HG02870 (cell line): ENCODE measurements around the gene DUSP16.

Source experiments
- ATAC-seq: cut with Tn5 transposase; IDR thresholded peaks from one replicate; pipeline ENCODE4 v1.9.1; 2021; ENCODE audit warnings: mild to moderate bottlenecking, moderate library complexity; ENCODE audit not compliant: unreplicated experiment

The DUSP16 gene

DNA sequence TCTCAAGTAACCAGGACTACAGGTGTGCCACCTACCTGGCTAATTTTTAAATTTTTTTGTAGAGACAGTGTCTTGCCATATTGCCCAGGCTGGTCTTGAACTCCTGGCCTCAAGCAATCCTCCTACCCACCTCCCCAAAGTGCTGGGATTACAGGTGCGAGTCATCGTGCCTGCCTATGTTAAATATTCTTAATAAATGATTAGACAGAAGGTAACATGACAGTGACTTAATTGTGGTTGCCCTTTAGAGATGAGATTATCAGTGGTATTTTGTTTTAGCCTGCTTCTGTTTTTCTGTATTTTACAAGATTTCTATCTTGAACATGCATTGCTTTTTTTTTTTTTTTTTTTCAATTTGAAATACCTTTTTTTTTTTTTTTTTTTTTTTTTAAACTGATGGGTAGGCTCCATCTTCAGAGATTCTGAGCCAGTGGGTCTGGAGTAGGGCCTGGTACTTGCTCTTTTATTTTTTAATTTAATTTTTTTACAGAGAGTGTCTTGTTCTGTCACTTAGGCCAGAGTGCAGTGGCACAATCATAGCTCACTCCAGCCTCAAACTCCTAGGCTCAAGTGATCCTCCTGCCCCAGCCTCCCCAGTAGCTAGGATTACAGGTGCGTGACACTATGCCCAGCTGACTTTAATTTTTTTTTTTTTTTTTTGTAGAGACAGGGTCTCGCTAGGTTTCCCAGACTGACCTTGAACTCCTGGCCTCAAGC is 117.3 kb downstream of the DUSP16 start:
- no peak for ATAC-seq

DNA sequence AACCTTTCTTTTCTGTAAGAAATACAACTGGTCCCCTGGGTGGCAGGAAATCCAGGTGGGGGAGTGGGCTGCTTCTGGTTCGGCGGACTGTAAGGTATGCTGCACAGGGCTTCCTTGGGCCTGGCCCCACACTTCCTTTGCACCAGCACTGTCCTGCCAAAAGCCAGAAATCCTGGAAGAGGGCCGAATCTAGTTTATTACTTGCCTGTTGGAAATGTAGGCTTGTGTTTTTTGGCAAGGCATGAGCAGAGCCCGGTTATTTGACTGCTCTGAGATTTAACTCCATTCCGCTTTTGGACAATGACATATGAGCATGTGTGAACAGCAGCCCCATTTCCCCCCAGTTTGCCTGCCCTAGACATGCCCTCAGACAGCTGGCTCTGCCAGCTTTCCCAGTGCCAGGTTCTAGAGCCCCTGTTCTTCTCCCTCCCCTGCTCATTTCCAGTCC is 119.2 kb downstream of the DUSP16 start:
- ATAC-seq: no peak

DNA sequence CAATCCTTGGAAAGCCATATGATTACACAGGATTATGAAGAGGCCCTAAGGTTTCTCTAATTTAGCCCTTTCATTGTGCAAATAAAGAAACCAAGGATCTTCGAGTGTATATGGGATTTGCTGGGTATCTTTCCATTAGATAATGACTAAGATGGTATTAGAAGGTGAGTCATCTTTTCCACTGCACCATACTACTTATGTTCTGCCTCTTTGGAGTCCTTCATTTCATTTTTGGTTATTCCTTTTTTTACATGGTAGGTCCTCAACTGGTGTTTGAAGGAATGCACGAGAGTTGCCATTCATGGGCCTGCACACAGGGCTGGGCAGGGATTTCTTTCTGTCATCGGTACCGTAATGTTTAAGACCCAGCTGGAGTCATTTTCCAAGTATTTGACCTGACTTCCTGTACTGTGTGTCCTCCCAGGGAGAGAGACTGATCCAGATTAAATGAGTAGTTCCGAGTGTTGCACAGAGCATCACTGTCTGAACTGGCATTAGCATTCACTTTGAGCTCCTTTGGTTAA is 120.1 kb downstream of the DUSP16 start:
- no peak for ATAC-seq

DNA sequence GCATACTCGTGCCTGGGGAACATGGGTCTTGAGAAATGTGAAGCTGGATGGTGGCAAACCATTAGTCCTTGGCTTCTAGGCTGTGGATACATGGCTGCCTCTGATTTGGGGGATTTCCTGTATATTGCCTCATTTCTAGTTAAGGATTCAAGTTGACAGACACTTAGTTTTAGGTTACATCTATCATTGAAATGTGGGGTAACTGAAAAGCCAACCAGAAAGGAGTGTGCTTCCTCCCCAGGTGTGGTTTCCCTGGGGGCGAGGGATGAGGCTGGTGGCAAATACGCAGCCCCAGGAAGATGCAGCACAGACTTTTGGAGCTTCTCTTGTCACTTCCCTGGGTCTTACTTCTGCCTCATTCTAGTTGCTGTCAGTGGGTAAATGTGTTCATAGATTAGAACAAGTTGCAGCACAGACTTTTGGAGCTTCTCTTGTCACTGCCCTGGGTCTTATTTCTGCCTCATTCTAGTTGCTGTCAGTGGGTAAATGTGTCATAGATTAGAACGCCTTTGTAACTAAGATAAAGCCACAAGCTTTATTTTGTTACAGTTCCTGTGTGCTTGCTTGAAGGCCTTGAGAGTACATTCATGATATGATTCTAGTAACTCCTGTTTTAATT is 120.7 kb downstream of the DUSP16 start:
- ATAC-seq: no peak

DNA sequence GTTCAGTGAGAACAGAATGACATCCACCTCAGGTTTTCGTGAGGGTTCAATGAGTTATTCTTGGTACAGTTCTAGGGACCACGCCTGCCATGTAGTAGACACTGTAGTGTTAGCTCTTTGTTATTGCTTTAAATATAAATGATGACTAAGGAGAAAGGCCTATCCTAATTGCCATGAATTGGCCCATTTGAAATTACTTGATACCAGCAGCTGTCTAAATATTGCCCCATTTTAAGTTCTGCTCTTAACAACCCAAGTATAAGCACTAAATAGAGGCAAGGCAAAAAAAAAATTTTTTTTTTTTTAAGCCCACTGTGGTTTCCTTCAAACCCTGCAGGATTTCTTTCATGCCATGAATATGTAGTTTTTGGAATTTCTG is 121.2 kb downstream of the DUSP16 start:
- no peak for ATAC-seq

DNA sequence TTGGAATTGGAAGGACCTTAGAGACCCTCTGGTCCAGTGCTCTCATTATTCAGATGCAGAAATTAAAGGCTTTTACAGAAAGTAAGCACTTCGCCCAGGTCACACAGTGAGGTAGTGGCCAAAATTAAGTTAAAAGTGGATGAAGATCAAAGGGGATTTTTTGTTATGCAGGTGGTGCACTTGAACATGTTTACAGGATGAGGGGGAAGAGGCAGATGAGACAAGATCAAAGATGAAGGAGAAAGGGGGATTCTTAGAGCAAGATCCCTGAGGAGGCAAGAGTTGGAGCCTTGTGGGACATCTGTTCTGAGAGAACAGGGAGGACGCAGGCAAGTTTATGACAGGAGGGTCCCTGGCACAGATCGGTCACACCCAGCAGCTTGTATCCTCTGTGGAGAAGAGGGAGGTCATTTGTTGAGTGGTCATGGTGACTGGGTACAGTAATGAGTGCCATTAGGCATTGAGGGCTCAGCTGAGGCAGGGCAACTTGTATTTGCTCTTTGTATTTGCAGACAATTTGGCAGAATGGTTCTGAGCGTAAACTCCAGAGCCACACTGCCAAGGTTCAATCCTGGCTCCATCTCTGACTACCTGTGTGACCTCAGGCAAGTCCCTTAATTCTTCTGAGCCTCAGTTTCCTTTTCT is 121.8 kb downstream of the DUSP16 start:
- ATAC-seq: no peak

DNA sequence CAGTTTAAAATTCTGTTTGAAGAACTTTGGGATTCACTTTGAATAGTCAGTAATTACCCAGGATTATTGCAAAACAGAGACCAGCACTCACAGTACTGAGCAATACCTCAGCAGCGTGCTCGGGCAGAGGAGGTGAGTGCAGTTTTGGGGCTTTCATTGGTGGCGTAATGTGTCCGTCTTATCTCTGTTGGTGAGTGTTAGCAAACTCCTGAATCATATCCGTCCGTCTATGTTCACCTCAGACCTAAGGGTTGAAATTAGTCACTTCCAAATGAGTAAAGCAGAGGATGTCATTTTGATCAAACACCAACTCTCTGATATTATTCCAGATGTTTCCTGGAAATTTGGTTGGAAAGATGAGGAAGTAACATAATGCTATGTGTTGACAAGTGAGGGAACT is 123.0 kb downstream of the DUSP16 start:
- ATAC-seq: no peak

DNA sequence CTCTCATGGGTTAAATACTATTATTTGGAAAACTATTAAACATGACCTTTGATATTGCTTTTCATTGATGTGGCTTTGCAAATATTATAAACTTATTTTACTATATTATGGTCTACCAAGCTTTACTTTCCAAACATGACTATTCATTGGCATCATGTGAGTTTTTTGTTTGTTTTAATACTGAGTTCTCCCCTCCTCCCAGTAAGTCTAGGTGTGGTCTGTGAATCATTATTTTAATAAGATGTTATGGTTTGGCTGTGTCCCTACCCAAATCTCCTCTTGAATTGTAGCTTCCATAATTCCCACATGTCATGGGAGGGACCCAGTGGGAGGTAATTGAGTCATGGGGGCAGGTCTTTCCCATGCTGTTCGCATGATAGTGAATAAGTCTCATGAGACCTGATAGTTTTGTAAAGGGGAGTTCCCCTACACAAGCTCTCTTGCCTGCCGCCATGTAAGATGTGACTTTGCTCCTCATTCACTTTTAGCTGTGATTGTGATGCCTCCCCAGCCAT is 125.8 kb downstream of the DUSP16 start:
- ATAC-seq: no peak

DNA sequence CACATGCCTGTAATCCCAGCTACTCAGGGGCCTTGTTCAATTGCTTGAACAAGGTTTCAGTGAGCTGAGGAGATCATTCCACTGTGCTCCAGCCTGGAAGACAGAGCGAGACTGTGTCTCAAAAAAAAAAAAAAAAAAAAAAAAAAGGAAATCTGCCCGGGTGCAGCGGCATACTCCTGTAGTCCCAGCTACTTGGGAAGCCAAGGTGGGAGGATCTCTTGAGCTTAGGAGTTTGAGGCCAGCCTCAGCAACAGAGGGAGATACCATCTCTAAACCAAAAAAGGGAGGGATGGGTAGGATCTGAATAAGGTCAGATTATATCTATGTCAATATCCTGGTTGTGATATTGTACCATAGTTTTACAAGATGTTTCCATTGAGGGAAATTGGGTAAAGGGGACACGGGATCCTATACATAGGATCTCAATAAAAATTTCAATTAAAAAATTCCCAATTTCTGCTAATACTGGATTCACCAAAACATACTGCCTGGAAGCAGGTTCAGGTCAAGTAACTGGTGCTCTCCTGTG is 129.4 kb downstream of the DUSP16 start:
- ATAC-seq: no peak

DNA sequence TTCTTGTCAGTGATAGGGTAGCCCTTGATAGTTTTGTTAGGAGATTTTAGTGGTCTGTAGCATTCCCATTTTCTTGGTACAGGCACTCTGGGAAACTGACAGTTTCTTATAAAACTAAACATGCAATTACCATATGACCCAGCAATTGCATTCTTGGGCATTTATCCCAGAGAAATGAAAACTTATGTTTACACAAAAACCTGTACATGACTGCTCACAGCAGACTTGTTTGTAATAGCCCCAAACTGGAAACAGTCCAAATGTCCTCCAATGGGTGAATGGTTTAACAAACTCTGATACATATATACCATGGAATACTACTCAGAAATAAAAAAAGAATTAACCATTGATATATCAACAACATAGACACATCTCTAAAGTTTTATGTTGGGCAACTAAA is 130.3 kb downstream of the DUSP16 start:
- ATAC-seq: no peak

DNA sequence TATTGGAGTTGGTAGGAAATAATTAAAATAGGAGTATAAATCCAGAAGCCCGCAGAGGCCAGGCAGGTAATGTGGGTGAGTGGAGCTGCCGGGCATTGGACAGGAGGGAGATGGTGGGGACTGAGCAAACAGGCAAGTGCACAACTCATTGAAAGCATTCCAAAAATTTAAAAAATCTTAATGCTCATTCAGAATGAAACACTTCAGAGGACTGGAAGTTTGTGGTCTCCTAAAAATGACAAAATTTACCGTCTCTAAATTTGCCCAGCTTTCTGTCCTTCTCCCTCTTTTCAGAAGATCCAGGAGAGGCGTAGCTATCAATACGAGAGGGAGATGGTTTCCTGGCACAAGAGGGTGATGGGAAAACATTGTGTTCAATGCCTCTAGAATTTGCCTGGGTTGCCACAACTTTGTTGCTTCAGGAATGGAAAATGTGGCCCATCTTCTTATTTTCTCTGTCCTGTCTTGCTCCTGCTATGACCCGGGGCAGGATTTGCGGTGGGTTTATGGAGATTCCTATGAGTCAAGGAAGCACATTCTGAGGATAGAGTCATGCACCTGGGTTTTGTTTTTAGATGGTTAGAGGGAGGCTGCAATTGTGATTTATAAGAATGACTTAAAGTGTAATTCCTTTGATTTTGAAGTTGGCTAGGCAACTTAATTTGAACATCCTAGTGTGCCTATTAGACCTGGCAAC is 133.6 kb downstream of the DUSP16 start:
- ATAC-seq: no peak

DNA sequence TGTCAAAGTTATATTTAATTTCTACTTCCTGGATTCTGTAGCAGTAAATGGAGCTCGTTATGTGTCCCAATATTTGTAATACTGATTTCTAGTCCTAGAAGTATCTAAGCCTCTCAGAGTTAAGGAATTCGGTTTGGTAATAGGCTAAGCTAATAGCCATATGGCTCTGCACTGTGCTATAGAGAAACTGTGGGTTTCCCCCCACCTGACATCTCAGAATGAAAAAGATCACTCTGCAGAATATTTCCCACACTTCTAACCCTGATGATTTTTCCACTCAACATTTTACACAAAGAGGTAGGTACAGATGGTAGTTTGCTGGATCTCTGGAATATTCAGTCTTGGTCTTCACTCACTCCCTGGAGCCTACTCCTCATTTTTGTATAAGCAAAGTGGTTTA is 134.6 kb downstream of the DUSP16 start:
- ATAC-seq: peak; percentile 72

DNA sequence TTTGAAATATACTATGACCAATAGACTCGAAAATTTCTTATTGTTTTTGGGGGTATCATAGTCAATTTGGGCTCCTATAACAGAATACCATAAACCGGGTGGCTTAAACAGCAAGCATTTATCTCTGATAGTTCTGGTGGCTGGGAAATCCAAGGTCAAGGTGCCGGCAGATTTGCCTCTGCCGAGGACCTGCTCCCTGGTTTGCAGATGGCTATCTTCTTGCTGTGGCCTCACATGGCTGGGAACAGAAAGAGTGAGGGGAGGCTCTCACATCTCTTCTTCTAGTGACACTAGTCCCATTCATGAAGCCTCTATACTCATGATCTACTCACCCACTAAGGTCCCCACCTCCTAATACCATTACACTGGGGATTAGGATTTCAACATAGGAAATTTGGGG is 135.1 kb downstream of the DUSP16 start:
- ATAC-seq: peak; percentile 14

DNA sequence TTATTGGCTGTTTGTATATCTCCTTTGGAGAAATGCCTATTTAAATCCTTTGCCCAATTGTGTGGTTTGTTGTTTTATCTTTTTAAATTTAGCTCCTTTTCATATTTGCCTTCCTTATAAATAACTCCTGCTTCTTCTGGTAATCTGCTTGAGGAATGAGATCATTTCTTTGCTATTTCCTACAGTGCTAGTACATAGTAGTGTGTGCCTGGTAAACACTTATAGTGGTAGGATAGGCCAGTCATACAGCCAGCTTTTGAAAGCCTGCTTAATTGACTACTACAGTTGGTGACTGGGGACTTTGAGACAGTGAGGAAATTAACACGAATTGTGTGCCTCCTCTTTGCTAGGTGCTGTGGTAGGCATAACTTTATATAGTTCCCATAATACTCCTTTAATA is 137.0 kb downstream of the DUSP16 start:
- no peak for ATAC-seq

DNA sequence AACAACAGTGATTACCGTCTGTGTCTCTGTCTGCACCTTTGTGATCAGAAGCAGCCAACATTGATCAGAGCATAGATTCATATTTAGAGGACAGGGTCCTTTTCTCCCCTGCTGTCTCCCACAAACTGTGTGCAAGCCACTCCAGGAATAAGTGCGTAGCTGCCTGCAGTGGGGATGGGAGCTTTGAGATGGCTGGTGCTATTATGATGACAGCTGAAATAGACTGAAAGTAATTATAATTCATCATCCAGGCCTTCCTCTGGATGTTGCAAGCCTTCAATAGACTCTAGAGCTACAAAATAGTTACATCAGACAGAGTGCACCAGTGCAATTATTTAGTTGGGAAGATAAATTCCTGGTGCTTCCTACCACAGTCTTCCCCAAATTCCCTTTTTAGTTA is 137.7 kb downstream of the DUSP16 start:
- ATAC-seq: no peak
